Body of pancreas (tissue), 4 donors: Measurements from ENCODE around the gene ANKLE1.

Experiments used
- POLR2A ChIP-seq, 3 donors: fragments of 450-650 bp; IDR thresholded peaks; one replicate each; pipeline ENCODE4 v1.6.1; 2016; ENCODE audit warnings: antibody characterized with exemption in 3 of 3, mild to moderate bottlenecking in 2 of 3
- TF ChIP-seq, protein P1 (sequence below), 7 experiments: fragments of 450-650 bp in 4 of 7; fragments of 200-600 bp in 3 of 7; sonication (generic) in 3 of 7; IDR thresholded peaks; one replicate each; pipeline ENCODE4 v1.5.1; 2016 to 2019; ENCODE audit warnings: antibody characterized with exemption in 7 of 7

DNA sequence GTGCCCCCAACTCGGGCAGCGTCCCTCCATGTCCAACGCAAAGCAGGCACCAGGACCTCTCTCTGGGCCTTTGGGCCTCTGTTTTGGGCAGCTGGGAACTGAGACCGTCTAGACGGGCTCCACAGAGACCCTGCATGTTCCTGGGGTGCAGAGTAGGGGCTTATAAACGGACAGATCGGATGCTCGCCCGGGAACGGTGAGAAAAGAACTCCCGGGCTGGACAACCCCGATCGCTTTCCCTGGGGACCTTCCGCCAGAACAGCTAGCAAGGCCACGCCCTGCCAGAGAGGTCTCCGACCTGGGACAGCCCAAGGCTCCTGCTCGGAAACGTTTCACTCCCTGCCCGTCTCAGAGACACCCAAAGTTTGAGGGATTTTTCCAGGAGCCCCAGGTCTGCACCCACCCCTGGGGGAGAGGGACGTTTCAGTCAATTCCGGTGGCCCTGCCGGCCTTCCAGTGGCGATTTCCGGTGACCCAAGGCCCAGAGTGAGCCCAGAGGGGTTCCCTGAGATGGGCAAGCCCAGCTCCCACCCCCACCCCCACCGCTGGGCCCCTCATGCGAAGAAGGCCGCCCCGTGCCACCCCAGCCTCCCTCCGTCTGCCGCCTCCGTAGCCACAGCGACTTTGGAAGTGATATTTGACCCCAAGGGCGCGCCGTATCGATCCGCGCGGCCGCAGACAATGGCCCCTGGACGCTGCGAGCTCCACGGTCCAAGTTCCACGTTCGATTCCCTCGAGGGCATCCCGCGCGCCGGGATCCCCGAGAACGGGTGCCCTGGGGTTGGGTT, 37.7 kb upstream of the ANKLE1 start:
- TF ChIP-seq, protein P1, sequence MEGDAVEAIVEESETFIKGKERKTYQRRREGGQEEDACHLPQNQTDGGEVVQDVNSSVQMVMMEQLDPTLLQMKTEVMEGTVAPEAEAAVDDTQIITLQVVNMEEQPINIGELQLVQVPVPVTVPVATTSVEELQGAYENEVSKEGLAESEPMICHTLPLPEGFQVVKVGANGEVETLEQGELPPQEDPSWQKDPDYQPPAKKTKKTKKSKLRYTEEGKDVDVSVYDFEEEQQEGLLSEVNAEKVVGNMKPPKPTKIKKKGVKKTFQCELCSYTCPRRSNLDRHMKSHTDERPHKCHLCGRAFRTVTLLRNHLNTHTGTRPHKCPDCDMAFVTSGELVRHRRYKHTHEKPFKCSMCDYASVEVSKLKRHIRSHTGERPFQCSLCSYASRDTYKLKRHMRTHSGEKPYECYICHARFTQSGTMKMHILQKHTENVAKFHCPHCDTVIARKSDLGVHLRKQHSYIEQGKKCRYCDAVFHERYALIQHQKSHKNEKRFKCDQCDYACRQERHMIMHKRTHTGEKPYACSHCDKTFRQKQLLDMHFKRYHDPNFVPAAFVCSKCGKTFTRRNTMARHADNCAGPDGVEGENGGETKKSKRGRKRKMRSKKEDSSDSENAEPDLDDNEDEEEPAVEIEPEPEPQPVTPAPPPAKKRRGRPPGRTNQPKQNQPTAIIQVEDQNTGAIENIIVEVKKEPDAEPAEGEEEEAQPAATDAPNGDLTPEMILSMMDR (IDR thresholded peaks at IDR 0.05): no peak
- no peak for TF ChIP-seq POLR2A (IDR thresholded peaks at IDR 0.05)
